22Rv1 (cell line): ENCODE measurements around the gene ERH.

Experiments used
- ZFX ChIP-seq: fragments of 450-650 bp; IDR thresholded peaks from 2 replicates; pipeline ENCODE4 v1.6.1; 2017; ENCODE audit warnings: antibody characterized with exemption, borderline replicate concordance
- TF ChIP-seq, protein P1 (sequence below): fragments of 450-650 bp; IDR thresholded peaks from 2 replicates; pipeline ENCODE4 v1.5.1; 2017; ENCODE audit warnings: mild to moderate bottlenecking

DNA sequence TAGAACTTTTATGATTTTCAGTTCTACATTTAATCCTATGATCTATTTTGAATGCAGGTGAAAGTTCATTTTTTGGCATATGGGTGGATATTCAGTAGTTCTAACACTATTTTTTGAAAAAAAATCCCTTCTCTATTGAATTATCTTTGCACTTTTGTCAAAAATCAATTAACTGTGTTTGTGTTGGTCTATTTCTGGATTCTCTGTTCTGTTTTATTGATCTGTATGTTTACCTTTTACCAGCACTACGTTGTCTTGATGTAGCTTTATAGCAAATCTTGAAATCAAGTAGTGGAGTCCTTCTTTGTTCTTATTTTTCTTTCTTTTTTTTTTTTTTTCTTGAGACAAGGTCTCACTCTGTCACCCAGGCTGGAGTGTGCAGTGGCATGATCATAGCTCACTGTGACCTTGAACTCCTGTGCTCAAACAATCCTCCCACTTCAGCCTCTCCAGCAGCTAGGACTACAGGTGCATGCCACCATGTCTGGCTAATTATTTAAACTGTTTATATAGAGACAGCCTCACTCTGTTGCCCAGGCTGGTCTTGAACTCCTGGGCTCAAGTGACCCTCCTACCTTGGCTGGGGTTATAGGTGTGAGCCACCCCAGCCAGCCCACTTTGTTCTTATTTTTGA lies 32.3 kb upstream of the ERH start:
- TF ChIP-seq, protein P1, sequence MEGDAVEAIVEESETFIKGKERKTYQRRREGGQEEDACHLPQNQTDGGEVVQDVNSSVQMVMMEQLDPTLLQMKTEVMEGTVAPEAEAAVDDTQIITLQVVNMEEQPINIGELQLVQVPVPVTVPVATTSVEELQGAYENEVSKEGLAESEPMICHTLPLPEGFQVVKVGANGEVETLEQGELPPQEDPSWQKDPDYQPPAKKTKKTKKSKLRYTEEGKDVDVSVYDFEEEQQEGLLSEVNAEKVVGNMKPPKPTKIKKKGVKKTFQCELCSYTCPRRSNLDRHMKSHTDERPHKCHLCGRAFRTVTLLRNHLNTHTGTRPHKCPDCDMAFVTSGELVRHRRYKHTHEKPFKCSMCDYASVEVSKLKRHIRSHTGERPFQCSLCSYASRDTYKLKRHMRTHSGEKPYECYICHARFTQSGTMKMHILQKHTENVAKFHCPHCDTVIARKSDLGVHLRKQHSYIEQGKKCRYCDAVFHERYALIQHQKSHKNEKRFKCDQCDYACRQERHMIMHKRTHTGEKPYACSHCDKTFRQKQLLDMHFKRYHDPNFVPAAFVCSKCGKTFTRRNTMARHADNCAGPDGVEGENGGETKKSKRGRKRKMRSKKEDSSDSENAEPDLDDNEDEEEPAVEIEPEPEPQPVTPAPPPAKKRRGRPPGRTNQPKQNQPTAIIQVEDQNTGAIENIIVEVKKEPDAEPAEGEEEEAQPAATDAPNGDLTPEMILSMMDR = no peak
- TF ChIP-seq ZFX = no peak
